ENCODE results near the gene CCBE1. TPM values are rescaled to one million over a fixed set of nuclear protein-coding genes. Genes with fewer than 3 reads are reported as not detected.

The CCBE1 gene
- total and polyA plus RNA-seq, 12 donors: 0.24 to 10.3 (median 1.3) TPM

DNA sequence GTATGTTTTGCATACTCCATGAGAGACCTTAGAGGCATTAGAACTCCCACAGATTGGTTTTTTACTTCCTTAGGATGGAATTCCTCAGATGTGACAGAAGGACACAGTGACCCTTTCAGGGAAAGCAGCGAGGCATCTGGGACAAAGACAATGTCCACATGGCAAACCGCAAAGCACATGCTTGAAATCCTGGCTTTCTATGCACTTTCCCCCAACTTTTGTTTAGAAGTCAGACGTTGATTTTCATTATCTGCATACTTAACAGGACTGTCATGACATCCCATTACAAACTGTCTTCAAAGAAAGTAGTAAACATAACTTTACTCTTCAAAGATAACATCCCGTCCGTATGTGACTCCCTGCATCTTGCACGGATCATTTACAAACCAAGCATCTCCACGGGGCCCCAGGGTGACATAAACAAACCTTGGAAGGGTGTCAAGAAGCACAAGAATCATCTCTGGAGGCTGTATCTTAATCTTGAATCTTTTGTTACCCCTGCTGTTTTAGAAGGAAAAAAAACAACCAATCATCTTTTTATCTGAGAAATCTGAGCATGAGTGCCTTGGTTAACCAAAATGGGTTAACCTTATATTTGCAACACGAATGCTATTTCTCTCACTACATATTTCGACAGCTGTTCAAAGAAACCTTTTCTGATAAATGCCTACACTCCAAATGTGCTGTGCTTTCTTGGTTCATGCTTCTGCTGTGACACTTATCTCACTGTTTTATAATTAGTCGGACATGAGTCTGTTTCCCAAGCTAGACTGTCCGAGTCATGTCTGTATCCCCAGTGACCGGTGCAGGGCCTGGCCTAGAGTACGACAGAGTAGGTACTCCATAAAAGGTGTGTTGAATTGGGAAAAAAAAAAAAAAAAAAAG lies 90.8 kb downstream of the CCBE1 start:
- 35 to 42% methylated on average over 13 of the region's 13 CpGs for WGBS, 2 donors
- intact Hi-C loops (cut with DNase I): loop anchor here in 1 of 10 donors (10.0 kb wide), 1 partner anchor 142 kb away; no protein-coding TSS in a partner anchor

DNA sequence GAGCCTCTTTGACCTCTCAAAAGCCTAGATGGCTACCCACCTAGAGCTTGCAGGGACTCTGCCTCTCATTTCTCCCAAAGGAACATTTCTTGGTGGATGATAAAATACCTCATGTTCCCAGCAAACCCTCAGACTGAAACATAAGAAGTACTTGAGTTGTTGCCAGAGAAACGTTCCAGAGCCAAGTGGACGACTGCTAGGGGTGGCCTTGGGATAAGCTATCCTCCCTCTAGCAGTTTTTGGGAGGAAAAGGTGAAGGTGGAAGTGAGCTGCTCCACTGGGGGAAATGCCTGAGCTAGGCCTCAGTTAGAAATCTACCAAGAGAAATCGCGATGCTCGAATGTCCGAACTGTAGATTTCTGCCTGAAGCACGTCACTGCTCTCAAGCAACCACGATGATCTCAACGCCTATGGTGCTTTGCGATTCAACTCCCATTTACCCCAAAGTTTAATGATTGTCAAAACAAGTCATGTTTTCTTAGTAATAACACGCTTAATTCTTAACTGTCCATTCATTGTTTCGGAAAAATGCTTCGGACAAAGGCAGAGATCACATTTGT lies 91.5 kb downstream of the CCBE1 start:
- H3K36me3 ChIP-seq: no peaks in the 10 kb centered on the region
- ATAC-seq: peak in 1 of 8 donors; percentile 19
- no peak overlapping the region for H3K4me3 ChIP-seq
- TF ChIP-seq, protein P1, sequence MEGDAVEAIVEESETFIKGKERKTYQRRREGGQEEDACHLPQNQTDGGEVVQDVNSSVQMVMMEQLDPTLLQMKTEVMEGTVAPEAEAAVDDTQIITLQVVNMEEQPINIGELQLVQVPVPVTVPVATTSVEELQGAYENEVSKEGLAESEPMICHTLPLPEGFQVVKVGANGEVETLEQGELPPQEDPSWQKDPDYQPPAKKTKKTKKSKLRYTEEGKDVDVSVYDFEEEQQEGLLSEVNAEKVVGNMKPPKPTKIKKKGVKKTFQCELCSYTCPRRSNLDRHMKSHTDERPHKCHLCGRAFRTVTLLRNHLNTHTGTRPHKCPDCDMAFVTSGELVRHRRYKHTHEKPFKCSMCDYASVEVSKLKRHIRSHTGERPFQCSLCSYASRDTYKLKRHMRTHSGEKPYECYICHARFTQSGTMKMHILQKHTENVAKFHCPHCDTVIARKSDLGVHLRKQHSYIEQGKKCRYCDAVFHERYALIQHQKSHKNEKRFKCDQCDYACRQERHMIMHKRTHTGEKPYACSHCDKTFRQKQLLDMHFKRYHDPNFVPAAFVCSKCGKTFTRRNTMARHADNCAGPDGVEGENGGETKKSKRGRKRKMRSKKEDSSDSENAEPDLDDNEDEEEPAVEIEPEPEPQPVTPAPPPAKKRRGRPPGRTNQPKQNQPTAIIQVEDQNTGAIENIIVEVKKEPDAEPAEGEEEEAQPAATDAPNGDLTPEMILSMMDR (IDR thresholded peaks at IDR 0.05): no peak
- no peaks in the 10 kb centered on the region for H3K9me3 ChIP-seq
- WGBS, 2 donors: 75 to 83% methylated on average over 13 of the region's 13 CpGs
- H3K27ac ChIP-seq: no peak overlapping the region
- H3K27me3 ChIP-seq: no peaks in the 10 kb centered on the region
- no peak for DNase-seq
- H3K4me1 ChIP-seq: peaks cover 2 to 29% (median 15%) of the 10 kb centered on the region in 9 donors
- intact Hi-C loops (cut with DNase I): loop anchor here in 1 of 10 donors (10.0 kb wide), 1 partner anchor 141 kb away; no protein-coding TSS in a partner anchor

More for the DNA sequence above, 90.8 kb downstream of the CCBE1 start:
- H3K27ac ChIP-seq: peak overlapping the region in 4 of 10 donors; percentile 7 to 43 (median 18)
- peaks cover 2 to 29% (median 15%) of the 10 kb centered on the region in 9 donors for H3K4me1 ChIP-seq
- peak; percentile 62 to 95 (median 88) for ATAC-seq
- H3K27me3 ChIP-seq: no peaks in the 10 kb centered on the region
- TF ChIP-seq, protein P1 (IDR thresholded peaks at IDR 0.05): no peak
- peak in 1 of 2 donors; percentile 17 for DNase-seq
- no peaks in the 10 kb centered on the region for H3K36me3 ChIP-seq
- H3K4me3 ChIP-seq: no peak overlapping the region
- no peaks in the 10 kb centered on the region for H3K9me3 ChIP-seq

DNA sequence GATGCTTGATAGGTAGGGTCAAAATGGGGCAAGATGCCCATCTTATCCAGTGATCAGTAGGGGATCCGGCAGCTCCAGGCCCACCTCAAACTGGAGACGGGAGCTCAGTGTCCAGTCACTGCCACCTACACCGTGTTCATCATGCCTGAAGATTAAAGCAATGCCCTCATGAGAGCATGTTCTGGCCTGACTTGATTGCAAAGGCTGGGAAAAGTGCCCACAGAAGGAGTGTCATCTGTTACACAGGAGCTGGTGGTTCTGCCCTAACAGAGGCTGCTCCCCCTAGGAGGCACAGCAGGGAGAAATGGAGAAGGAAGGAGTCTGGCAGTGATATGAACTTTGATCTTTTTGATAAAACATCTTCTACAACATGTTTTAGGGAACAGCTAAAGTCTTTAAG lies 92.3 kb downstream of the CCBE1 start:
- TF ChIP-seq, protein P1 (IDR thresholded peaks at IDR 0.05): no peak
- no peaks in the 10 kb centered on the region for H3K9me3 ChIP-seq
- peak; percentile 29 to 88 (median 56) for ATAC-seq
- no peaks in the 10 kb centered on the region for H3K36me3 ChIP-seq
- H3K27me3 ChIP-seq: no peaks in the 10 kb centered on the region
- no peak overlapping the region for H3K27ac ChIP-seq
- WGBS, 2 donors: 65% methylated on average over 3 of the region's 3 CpGs
- intact Hi-C loops (cut with DNase I): loop anchor here in 1 of 10 donors (10.0 kb wide), 1 partner anchor 140 kb away; no protein-coding TSS in a partner anchor
- H3K4me1 ChIP-seq: peaks cover 2 to 29% (median 15%) of the 10 kb centered on the region in 9 donors
- peak in 1 of 2 donors; percentile 36 for DNase-seq
- H3K4me3 ChIP-seq: no peak overlapping the region

DNA sequence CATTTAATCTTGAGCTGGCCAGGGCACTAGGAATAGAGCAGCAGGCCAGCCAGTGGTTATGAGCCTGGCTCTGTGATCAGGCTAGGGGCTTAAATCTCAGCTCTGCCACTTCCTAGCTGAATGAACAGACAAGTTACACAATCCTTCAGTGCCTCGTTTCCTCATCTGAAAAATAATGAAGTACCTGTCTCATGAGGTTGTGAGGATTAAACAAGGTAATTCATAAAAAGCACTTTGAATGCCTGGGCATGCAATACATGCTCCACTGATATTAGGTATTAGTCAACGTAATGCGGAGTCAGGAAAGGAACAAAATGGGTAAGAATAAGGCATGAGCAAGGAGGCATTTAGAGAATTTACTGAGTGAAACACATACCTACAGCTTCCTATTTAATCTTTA lies 100.2 kb downstream of the CCBE1 start:
- Histone ChIP-seq H3K27ac (no peak overlapping the region), H3K4me1 (peaks cover 0 to 6% (median 0%) of the 10 kb centered on the region in 9 donors), H3K4me3 (no peak overlapping the region), H3K27me3 (no peaks in the 10 kb centered on the region), H3K9me3 (no peaks in the 10 kb centered on the region), H3K36me3 (no peaks in the 10 kb centered on the region)
- intact Hi-C loops (cut with DNase I): no loop called here
- ATAC-seq (no peak), DNase-seq (no peak)
- 87 to 88% methylated on average over 3 of the region's 3 CpGs for WGBS, 2 donors
- TF ChIP-seq, protein P1 (IDR thresholded peaks at IDR 0.05): no peak
